Heart left ventricle (tissue), 16 donors: ENCODE measurements around the gene EDRF1. TPM values are rescaled to one million over a fixed set of nuclear protein-coding genes. Genes with fewer than 3 reads are reported as not detected.

Source experiments
- ATAC-seq, 4 donors: fragments of 200-7000 bp; cut with Tn5 transposase; one replicate each; pipeline ENCODE4 v1.9.1; 2020 to 2022; ENCODE audit warnings: moderate library complexity in 4 of 4, mild to moderate bottlenecking in 3 of 4, moderate number of reproducible peaks in 1 of 4
- DNase-seq, 5 donors: peaks; one replicate each; pipeline ENCODE4 v3.0.0-alpha.2; 2020
- H3K27ac ChIP-seq, 12 donors: fragments of 200-600 bp; sonication (generic) in 4 of 12; one replicate each; pipeline versions ENCODE4 v1.5.0 to v1.8.0; 2016 to 2022; ENCODE audit warnings: mild to moderate bottlenecking in 2 of 12
- H3K27me3 ChIP-seq, 9 donors: fragments of 200-600 bp; sonication (generic) in 2 of 9; one replicate each; pipeline versions ENCODE4 v1.5.1 to v1.8.0; 2016 to 2022; ENCODE audit warnings: mild to moderate bottlenecking in 3 of 9
- H3K36me3 ChIP-seq, 9 donors: fragments of 200-600 bp; sonication (generic) in 2 of 9; one replicate each; pipeline versions ENCODE4 v1.5.0 to v1.8.0; 2018 to 2022; ENCODE audit warnings: mild to moderate bottlenecking in 2 of 9
- H3K4me1 ChIP-seq, 12 donors: fragments of 200-600 bp; sonication (generic) in 4 of 12; one replicate each; pipeline versions ENCODE4 v1.5.0 to v1.8.0; 2016 to 2022; ENCODE audit warnings: mild to moderate bottlenecking in 3 of 12
- H3K4me3 ChIP-seq, 12 donors: fragments of 200-600 bp; sonication (generic) in 4 of 12; one replicate each; pipeline versions ENCODE4 v1.5.0 to v1.8.0; 2017 to 2022; ENCODE audit warnings: mild to moderate bottlenecking in 9 of 12, moderate library complexity in 4 of 12
- H3K9me3 ChIP-seq, 12 donors: fragments of 200-600 bp; sonication (generic) in 4 of 12; one replicate each; pipeline versions ENCODE4 v1.5.0 to v1.8.0; 2016 to 2022; ENCODE audit warnings: mild to moderate bottlenecking in 1 of 12
- CTCF ChIP-seq, 12 donors: fragments of 200-600 bp; sonication (generic) in 4 of 12; IDR thresholded peaks; one replicate each; pipeline versions ENCODE4 v1.5.0 to v1.8.0; 2018 to 2022; ENCODE audit warnings: antibody characterized with exemption in 12 of 12, mild to moderate bottlenecking in 5 of 12
- POLR2A ChIP-seq, 2 donors: fragments of 450-650 bp; IDR thresholded peaks; one replicate each; pipeline ENCODE4 v1.6.1; 2017; ENCODE audit warnings: antibody characterized with exemption in 2 of 2, mild to moderate bottlenecking in 2 of 2, moderate library complexity in 2 of 2
- WGBS, 4 donors: extraction: QIAGEN DNeasy Blood & Tissue Kit in 2 of 4; methylation state at CpG; one replicate each; pipeline versions ENCODE4 v1.1.5 to v1.1.7; 2013 to 2018; 5-methylcytosine and 5-hydroxymethylcytosine counted together
- intact Hi-C, 10 donors: fragments of 100-400 bp; cut with DNase I; formaldehyde crosslinking; loops; one replicate each; pipeline versions ENCODE4 v1.11.1 to v1.14.2; 2022
- polyA plus RNA-seq, 2 donors: library from polyadenylated mRNA; stranded (reverse); fragments of 200-250 nt; gene quantifications; one replicate each; pipeline ENCODE4 v1.2.3, GENCODE V29; 2013
- total RNA-seq, 9 donors: library from RNA; depleted of rRNA in 2 of 9; stranded (reverse); fragments of >200 nt in 2 of 9; fragmentation: NEBNext Ultra II Directional in 3 of 9; extraction: Animal tissue kit (Norgen Biotek cat#: 25700) in 3 of 9; gene quantifications; one replicate each; pipeline versions ENCODE4 v1.1.0 to v1.2.4, GENCODE V29; 2016 to 2023
- donor health status: ischemic (EF 13 %, LVEDD 7.1; RV severe dilation, severe dysfunction).
- donor health status: healthy with polysubstance abuse.
- donor health status: DM: no; HTN: yes; CAD: no.
- donor health status: DM: no; HTN: no; CAD: no.
- donor health status: ischemic (EF 25% LVEDD 6.9; RV normal size, moderate dysfunction).
- donor health status: ischemic (EF 25% LVEDD 5.7; RV mildly dilated, moderate dysfunction).
- donor health status: healthy.
- donor health status: DM: yes; HTN: yes; CAD: no.
- donor health status: ischemic (EF 35%, LVEDD 5.7; RV mildly dilated, moderate dysfunction).
- donor health status: nonischemic (EF 11% LVEDD 7.7; RV severe dilation, severe dysfunction).
- donor health status: DM: yes; HTN: yes; CAD: no.
- donor health status: PGD.
- donor health status: ischemic (EF 29% LVEDD 5.4; RV normal size, mild dysfunction).
- donor health status: nonischemic (EF 23%, LVEDD 6.1; RV moderate dilation, normal function).

The EDRF1 gene
- total and polyA plus RNA-seq, 11 donors = 6.9 to 13.9 (median 9.8) TPM

DNA sequence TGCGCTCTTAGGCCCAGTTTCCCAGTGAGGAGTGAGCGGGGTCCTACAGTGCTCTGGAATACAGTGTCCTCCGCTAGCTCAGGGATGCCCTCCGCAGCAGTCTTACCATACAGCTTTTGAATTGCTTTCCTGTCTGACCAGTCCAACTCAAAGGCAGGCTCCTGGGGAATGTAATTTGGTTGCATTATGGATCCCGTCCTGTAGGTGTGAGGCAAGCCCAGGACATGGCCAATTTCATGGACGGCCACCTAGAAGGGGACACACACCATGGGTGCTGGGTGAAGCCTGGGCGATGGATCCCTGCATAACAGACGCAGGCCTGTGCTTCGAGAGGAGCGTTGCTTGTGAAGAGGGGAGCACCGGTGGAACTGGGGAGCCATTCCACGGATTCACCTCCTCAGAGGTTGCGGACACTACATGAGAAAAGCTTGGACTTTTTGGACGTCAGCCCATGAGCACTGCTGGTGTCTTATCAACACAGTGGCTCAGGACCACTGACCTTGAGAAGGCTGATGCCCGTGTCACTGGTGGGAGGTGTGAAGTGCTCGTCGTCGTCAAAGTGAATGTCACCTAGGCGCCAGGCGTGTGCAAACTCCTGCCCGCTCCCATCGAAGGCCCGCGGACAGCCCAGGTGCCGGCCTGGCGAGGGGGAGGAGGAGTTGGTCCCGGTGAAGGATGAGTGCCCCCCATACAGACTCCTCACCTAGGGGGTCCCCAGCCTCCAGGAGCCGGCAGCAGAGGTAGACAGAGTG is 52.8 kb downstream of the EDRF1 start:
- H3K27ac ChIP-seq = no peak overlapping the region
- H3K4me1 ChIP-seq = peaks cover 0 to 21% (median 3%) of the 10 kb centered on the region in 12 donors
- ATAC-seq (no peak), DNase-seq (no peak)
- WGBS, 4 donors = 90 to 92% (median 90%) methylated on average over 24 to 28 of the region's 28 CpGs
- H3K27me3 ChIP-seq = no peaks in the 10 kb centered on the region
- no peak overlapping the region for H3K4me3 ChIP-seq
- TF ChIP-seq CTCF (IDR thresholded peaks at IDR 0.05) (no peak), POLR2A (IDR thresholded peaks at IDR 0.05) (no peak)
- H3K36me3 ChIP-seq = peaks cover 0 to 3% (median 0%) of the 10 kb centered on the region in 9 donors
- intact Hi-C loops = no loop called here
- H3K9me3 ChIP-seq = no peaks in the 10 kb centered on the region

- no peak for TF ChIP-seq CTCF (IDR thresholded peaks at IDR 0.05)
- ATAC-seq (no peak), DNase-seq (no peak)
- Histone ChIP-seq H3K27ac (no peak overlapping the region), H3K9me3 (no peaks in the 10 kb centered on the region), H3K27me3 (no peaks in the 10 kb centered on the region), H3K4me1 (peaks cover 0 to 18% (median 3%) of the 10 kb centered on the region in 12 donors), H3K4me3 (no peak overlapping the region), H3K36me3 (no peaks in the 10 kb centered on the region)
- intact Hi-C loops = no loop called here
- WGBS, 4 donors = 91 to 96% (median 95%) methylated on average over 11 of the region's 11 CpGs
Measured at GRCh38 chr10:125772864-125773180, 53.3 kb downstream of the EDRF1 start.

GRCh38 chr10:125773687-125774543 is 54.4 kb downstream of the EDRF1 start:
- H3K4me1 ChIP-seq = peaks cover 0 to 7% (median 0%) of the 10 kb centered on the region in 12 donors
- H3K27me3 ChIP-seq = no peaks in the 10 kb centered on the region
- ATAC-seq = no peak
- no peak for DNase-seq
- H3K36me3 ChIP-seq = no peaks in the 10 kb centered on the region
- H3K9me3 ChIP-seq = no peaks in the 10 kb centered on the region
- intact Hi-C loops = no loop called here
- no peak for TF ChIP-seq CTCF (IDR thresholded peaks at IDR 0.05)
- WGBS, 4 donors = 57 to 87% (median 78%) methylated on average over 28 to 75 of the region's 75 CpGs
- peak overlapping the region in 7 of 12 donors; percentile 15 to 42 (median 37) for H3K4me3 ChIP-seq
- H3K27ac ChIP-seq = no peak overlapping the region

DNA sequence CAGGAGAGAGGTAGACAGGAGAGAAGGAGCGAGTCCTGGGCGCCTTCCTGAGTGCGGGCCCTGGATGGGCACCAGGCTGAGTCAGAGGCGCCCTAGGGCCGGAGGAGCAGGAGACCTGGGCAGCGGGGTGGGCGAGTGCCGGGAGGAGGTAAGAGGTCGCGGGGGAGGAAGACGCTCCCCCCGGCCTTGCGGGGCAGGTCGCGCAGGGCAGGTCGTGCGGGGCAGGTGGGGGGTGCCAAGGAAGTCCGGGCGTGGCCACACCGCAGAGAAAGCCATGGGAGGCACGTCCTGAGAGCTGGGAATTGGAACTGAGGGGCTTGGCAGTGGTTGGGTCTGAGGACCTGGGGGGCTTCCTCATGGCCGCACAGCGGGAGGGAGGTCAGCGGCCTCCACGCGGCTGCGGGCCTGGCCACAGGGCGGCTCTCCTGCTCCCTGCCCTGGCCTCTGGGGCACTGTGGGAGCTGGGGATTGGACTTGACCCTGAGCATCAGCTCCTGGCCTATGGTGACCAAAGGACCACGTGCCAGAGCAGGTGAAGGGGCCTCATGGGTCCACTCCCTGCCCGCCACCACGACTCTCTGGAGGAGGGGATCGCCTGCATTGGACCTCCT is 55.2 kb downstream of the EDRF1 start:
- Histone ChIP-seq H3K4me1 (no peaks in the 10 kb centered on the region), H3K9me3 (no peaks in the 10 kb centered on the region), H3K27ac (no peak overlapping the region), H3K4me3 (no peak overlapping the region), H3K27me3 (no peaks in the 10 kb centered on the region), H3K36me3 (no peaks in the 10 kb centered on the region)
- DNase-seq = no peak
- 87 to 93% (median 91%) methylated on average over 28 to 32 of the region's 32 CpGs for WGBS, 4 donors
- peak in 1 of 4 donors; percentile 6 for ATAC-seq
- no peak for TF ChIP-seq POLR2A (IDR thresholded peaks at IDR 0.05)
- TF ChIP-seq CTCF (IDR thresholded peaks at IDR 0.05) = no peak
- intact Hi-C loops = loop anchor here in 1 of 10 donors (1.0 kb wide), 1 partner anchor 29 kb away; no protein-coding TSS in a partner anchor
